KG1 (cell line): ENCODE measurements around the gene KLK2.
"Not testable (repeated sequence)": the region's sequence is repeated elsewhere in the genome, so short reads cannot be mapped to it uniquely, and the experiment has no call there.

ENCODE experiments used
- DNase-seq: peaks from one replicate; lab custom pipeline; 2025; lab: John Stamatoyannopoulos, UW

Gene KLK2

GRCh38 chr19:50894478-50895356 is 21.5 kb downstream of the KLK2 start:
- DNase-seq = no peak

- not testable (repeated sequence) for DNase-seq
These were observed 22.9 kb downstream of the KLK2 start for GRCh38 chr19:50896089-50896590.

- no peak for DNase-seq
These were observed 23.5 kb downstream of the KLK2 start for GRCh38 chr19:50896591-50897190.

- DNase-seq = no peak
These were observed 24.0 kb downstream of the KLK2 start for GRCh38 chr19:50897191-50897607.

GRCh38 chr19:50897612-50898011 is 24.4 kb downstream of the KLK2 start:
- DNase-seq = no peak

- DNase-seq = no peak
These were observed 24.8 kb downstream of the KLK2 start for GRCh38 chr19:50898018-50898417.

- no peak for DNase-seq
These were observed 26.3 kb downstream of the KLK2 start for GRCh38 chr19:50899569-50899968.

GRCh38 chr19:50902640-50903039 is 29.4 kb downstream of the KLK2 start:
- no peak for DNase-seq

GRCh38 chr19:50906217-50906616 is 33.0 kb downstream of the KLK2 start:
- no peak for DNase-seq

GRCh38 chr19:50908336-50908735 is 35.1 kb downstream of the KLK2 start:
- no peak for DNase-seq

- no peak for DNase-seq
These were observed 36.2 kb downstream of the KLK2 start for GRCh38 chr19:50909240-50910070.

GRCh38 chr19:50910722-50911121 is 37.5 kb downstream of the KLK2 start:
- DNase-seq = no peak

GRCh38 chr19:50911206-50912101 is 38.2 kb downstream of the KLK2 start, which contains the start of gene KLK4:
Gene KLK4, minus strand, starts transcription at chr19:50911395. Its CDS starts 657 bp downstream, at chr19:50910738.
- no peak for DNase-seq

- DNase-seq = no peak
These were observed 38.9 kb downstream of the KLK2 start for GRCh38 chr19:50912102-50912599.

- no peak for DNase-seq
These were observed 39.8 kb downstream of the KLK2 start for GRCh38 chr19:50912727-50913716.

- no peak for DNase-seq
These were observed 42.8 kb downstream of the KLK2 start for GRCh38 chr19:50916069-50916468.

- DNase-seq = no peak
These were observed 48.4 kb downstream of the KLK2 start for GRCh38 chr19:50921426-50922316.

GRCh38 chr19:50922317-50922853 is 49.1 kb downstream of the KLK2 start:
- DNase-seq = peak; percentile 68
